CD4-positive, alpha-beta T cell treated with Interleukin-12 subunit alpha and Interleukin-12 subunit beta, for 1 hour (primary cell): ENCODE measurements around the gene FLNC.

Experiments used
- DNase-seq: peaks from one replicate; pipeline ENCODE4 v3.0.0-alpha.2; 2020

The FLNC gene

GRCh38 chr7:128848289-128849155 lies 18.3 kb downstream of the FLNC start:
- DNase-seq, result no peak

GRCh38 chr7:128849156-128849515 lies 18.9 kb downstream of the FLNC start:
- no peak for DNase-seq

- no peak for DNase-seq
Observed at GRCh38 chr7:128849804-128850490, 19.7 kb downstream of the FLNC start.

- no peak for DNase-seq
Observed at GRCh38 chr7:128852537-128853254, 22.5 kb downstream of the FLNC start.

- no peak for DNase-seq
Observed at GRCh38 chr7:128853799-128854198, 23.6 kb downstream of the FLNC start.

GRCh38 chr7:128854396-128854795 lies 24.2 kb downstream of the FLNC start:
- no peak for DNase-seq

- DNase-seq, result no peak
Observed at GRCh38 chr7:128855559-128855958, 25.4 kb downstream of the FLNC start.

GRCh38 chr7:128856001-128856718 lies 26.0 kb downstream of the FLNC start:
- no peak for DNase-seq

GRCh38 chr7:128858380-128859231 lies 28.4 kb downstream of the FLNC start:
- no peak for DNase-seq

- DNase-seq, result no peak
Observed at GRCh38 chr7:128859232-128860157, 29.3 kb downstream of the FLNC start.

GRCh38 chr7:128860158-128861073 lies 30.2 kb downstream of the FLNC start:
- DNase-seq, result no peak

GRCh38 chr7:128861957-128862570 lies 31.9 kb downstream of the FLNC start:
- DNase-seq, result no peak

GRCh38 chr7:128862571-128863432 lies 32.6 kb downstream of the FLNC start, which contains the start of gene ATP6V1F:
TSS of gene ATP6V1F (plus strand) at chr7:128862856. CDS start at chr7:128862905, 49 bp downstream.
- peak; percentile 99 for DNase-seq

- DNase-seq, result peak; percentile 58
Observed at GRCh38 chr7:128863433-128863989, 33.3 kb downstream of the FLNC start.

GRCh38 chr7:128865303-128865702 lies 35.1 kb downstream of the FLNC start:
- DNase-seq, result no peak

- no peak for DNase-seq
Observed at GRCh38 chr7:128865996-128866877, 36.0 kb downstream of the FLNC start.

GRCh38 chr7:128867241-128867640 lies 37.0 kb downstream of the FLNC start:
- DNase-seq, result no peak
